Psoas muscle (tissue), 8 donors: ENCODE data around the gene CORO1A. TPM values are rescaled to one million over a fixed set of nuclear protein-coding genes. Genes with fewer than 3 reads are reported as not detected.
A peak's percentile ranks its signal among the peaks of the same experiment; 100 is the strongest.
"Not testable (repeated sequence)": the region's sequence is repeated elsewhere in the genome, so short reads cannot be mapped to it uniquely, and the experiment has no call there.

ENCODE experiments used
- ATAC-seq, 4 donors: fragments of 200-7000 bp; cut with Tn5 transposase; one replicate each; pipeline ENCODE4 v1.9.1; 2020; ENCODE audit warnings: moderate library complexity in 3 of 4, mild to moderate bottlenecking in 2 of 4
- DNase-seq, 2 donors: peaks; one replicate each; pipeline ENCODE4 v3.0.0-alpha.2; 2020
- H3K27ac ChIP-seq: fragments of 200-600 bp; one replicate; pipeline ENCODE4 v1.8.0; 2022
- H3K27me3 ChIP-seq, 3 donors: fragments of 200-600 bp in 1 of 3; one replicate each; pipeline versions ENCODE4 v1.6.1 to v1.8.0; 2013 to 2022; ENCODE audit warnings: low read length in 2 of 3, mild to moderate bottlenecking in 2 of 3, moderate library complexity in 1 of 3; ENCODE audit not compliant: insufficient read depth in 3 of 3
- H3K36me3 ChIP-seq, 2 donors: fragments of 200-600 bp in 1 of 2; one replicate each; pipeline versions ENCODE4 v1.6.1 to v1.8.0; 2013 to 2022; ENCODE audit warnings: low read depth in 1 of 2, mild to moderate bottlenecking in 1 of 2, moderate library complexity in 1 of 2; ENCODE audit not compliant: insufficient read depth in 1 of 2
- H3K4me1 ChIP-seq: fragments of 200-600 bp; one replicate; pipeline ENCODE4 v1.8.0; 2022
- H3K4me3 ChIP-seq: fragments of 200-600 bp; one replicate; pipeline ENCODE4 v1.8.0; 2022; ENCODE audit warnings: mild to moderate bottlenecking
- H3K9me3 ChIP-seq: fragments of 200-600 bp; one replicate; pipeline ENCODE4 v1.8.0; 2022
- CTCF ChIP-seq: fragments of 200-600 bp; IDR thresholded peaks from one replicate; pipeline ENCODE4 v1.8.0; 2022; ENCODE audit warnings: antibody characterized with exemption
- whole genome bisulfite sequencing, 3 donors: extraction: QIAGEN DNeasy Blood & Tissue Kit; methylation state at CpG; one replicate each; pipeline versions ENCODE4 v1.1.6 to v1.1.7; 2013; 5-methylcytosine and 5-hydroxymethylcytosine counted together
- intact Hi-C, 2 donors: fragments of 100-400 bp; cut with DNase I; formaldehyde crosslinking; loops; one replicate each; pipeline versions ENCODE4 v1.11.0 to v1.14.2; 2022
- polyA plus RNA-seq, 3 donors: library from polyadenylated mRNA; stranded (reverse); fragments of 200-250 nt; gene quantifications; one replicate each; pipeline ENCODE4 v1.2.3, GENCODE V29; 2013
- total RNA-seq, 4 donors: library from RNA; stranded (reverse); fragmentation: NEBNext Ultra II Directional in 2 of 4; extraction: Animal tissue kit (Norgen Biotek cat#: 25700) in 2 of 4; gene quantifications; one replicate each; pipeline versions ENCODE4 v1.2.1 to v1.2.4, GENCODE V29; 2021 to 2023
- donor health status: healthy with polysubstance abuse.
- donor health status: DM: no; HTN: no; CAD: no; lungs with moderate emphysema.
- donor health status: Bipolar disorder and iron deficiency.
- donor health status: healthy.
- donor health status: DM: yes; HTN: yes; CAD: no.
- donor health status: DM: no; HTN: no; CAD: no.
- donor health status: DM: no; HTN: no; CAD: no.
- donor health status: DM: yes; HTN: yes; CAD: no.

The CORO1A gene
- total and polyA plus RNA-seq, 7 donors, result 2.7 to 6.8 (median 5.9) TPM

GRCh38 chr16:30170145-30170544 is 13.3 kb upstream of the CORO1A start:
- H3K9me3 ChIP-seq, intact Hi-C loops, DNase-seq, H3K36me3 ChIP-seq, H3K27ac ChIP-seq, ATAC-seq, H3K27me3 ChIP-seq, H3K4me3 ChIP-seq, H3K4me1 ChIP-seq: not testable (repeated sequence)
- WGBS, 3 donors, result 49 to 80% (median 74%) methylated on average over 11 to 17 of the region's 31 CpGs

DNA sequence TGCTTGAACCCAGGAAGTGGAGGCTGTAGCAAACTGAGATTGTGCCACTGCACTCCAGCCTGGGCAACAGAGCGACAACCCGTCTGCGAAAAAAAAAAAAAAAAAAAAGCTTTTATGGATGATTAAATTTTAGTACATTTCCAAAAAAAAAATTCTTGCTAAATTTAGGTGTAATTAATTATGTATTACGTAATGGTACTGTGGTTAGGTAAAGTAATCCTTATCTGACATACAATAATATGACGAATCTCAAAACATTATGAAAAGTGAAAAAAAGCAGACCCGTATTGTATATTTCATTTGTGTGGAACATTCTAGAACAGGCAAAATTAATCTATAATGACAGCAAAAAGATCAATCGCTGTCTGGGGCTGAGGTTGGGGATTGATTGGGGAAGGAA is 10.3 kb upstream of the CORO1A start:
- H3K4me1 ChIP-seq, result no peaks in the 10 kb centered on the region
- WGBS, 3 donors, result 80 to 90% (median 87%) methylated on average over 7 of the region's 7 CpGs
- DNase-seq, result no peak
- no peaks in the 10 kb centered on the region for H3K9me3 ChIP-seq
- H3K27me3 ChIP-seq, result no peaks in the 10 kb centered on the region
- no peaks in the 10 kb centered on the region for H3K36me3 ChIP-seq
- no peak for TF ChIP-seq CTCF
- ATAC-seq, result no peak
- H3K27ac ChIP-seq, result no peak overlapping the region
- no peak overlapping the region for H3K4me3 ChIP-seq
- intact Hi-C loops, result no loop called here

DNA sequence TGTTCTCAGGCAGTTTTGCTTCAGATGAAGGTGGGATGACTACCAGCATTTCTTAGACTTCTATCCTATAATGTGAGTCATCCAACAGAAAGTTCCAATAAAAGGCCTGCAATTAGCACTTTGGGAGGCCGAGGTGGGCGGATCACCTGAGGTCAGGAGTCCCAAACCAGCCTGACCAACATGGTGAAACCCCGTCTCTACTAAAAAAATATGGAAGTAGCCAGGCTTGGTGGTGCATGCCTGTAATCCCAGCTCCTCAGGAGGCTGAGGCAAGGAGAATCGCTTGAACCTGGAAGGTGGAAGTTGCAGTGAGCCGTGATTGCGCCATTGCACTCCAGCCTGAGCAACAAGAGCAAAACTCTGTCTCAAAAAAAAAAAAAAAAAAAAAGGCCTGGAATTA is 6.5 kb upstream of the CORO1A start:
- H3K27me3 ChIP-seq, H3K9me3 ChIP-seq, H3K27ac ChIP-seq, H3K36me3 ChIP-seq, H3K4me3 ChIP-seq, intact Hi-C loops, ATAC-seq, H3K4me1 ChIP-seq: not testable (repeated sequence)
- 82 to 89% (median 84%) methylated on average over 6 of the region's 6 CpGs for WGBS, 3 donors
- DNase-seq, result peak in 1 of 2 donors; percentile 21

GRCh38 chr16:30179195-30179594 is 4.2 kb upstream of the CORO1A start:
- WGBS, 3 donors, result 85 to 91% (median 89%) methylated on average over 4 of the region's 4 CpGs
- no peaks in the 10 kb centered on the region for H3K27me3 ChIP-seq
- no peak for ATAC-seq
- H3K36me3 ChIP-seq, result no peaks in the 10 kb centered on the region
- no peak for DNase-seq
- peaks cover 4% of the 10 kb centered on the region for H3K4me1 ChIP-seq
- no peak overlapping the region for H3K27ac ChIP-seq
- intact Hi-C loops, result no loop called here
- TF ChIP-seq CTCF, result no peak
- no peaks in the 10 kb centered on the region for H3K9me3 ChIP-seq
- no peak overlapping the region for H3K4me3 ChIP-seq

DNA sequence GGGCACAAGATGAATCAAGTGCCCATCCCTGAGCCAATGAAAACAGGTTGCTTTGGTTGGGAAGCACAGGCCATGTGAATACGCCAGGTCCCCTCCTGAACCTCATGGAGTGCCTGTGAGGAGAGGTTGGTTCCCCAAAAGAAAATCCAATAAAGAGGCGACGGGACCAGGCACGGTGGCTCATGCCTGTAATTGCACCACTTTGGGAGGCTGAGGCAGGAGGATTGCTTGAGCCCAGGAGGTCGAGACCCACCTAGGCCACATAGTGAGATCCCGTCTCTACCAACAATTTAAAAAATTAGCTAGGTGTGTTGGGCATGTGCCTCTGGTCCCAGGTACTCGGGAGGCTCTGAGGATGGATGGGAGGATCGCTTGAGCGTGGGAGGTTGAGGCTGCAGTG is 3.5 kb upstream of the CORO1A start:
- H3K9me3 ChIP-seq, result no peaks in the 10 kb centered on the region
- intact Hi-C loops, result loop anchor here in 1 of 2 donors (5.0 kb wide), 3 partner anchors 58 to 138 kb away; partner anchors contain the start of genes MAPK3 and YPEL3
- 92 to 93% (median 93%) methylated on average over 9 of the region's 9 CpGs for WGBS, 3 donors
- ATAC-seq (no peak), DNase-seq (peak in 1 of 2 donors; percentile 26)
- TF ChIP-seq CTCF, result no peak
- H3K27ac ChIP-seq, result no peak overlapping the region
- no peaks in the 10 kb centered on the region for H3K36me3 ChIP-seq
- H3K27me3 ChIP-seq, result no peaks in the 10 kb centered on the region
- H3K4me3 ChIP-seq, result no peak overlapping the region
- H3K4me1 ChIP-seq, result peaks cover 4% of the 10 kb centered on the region

- ATAC-seq, result no peak
- WGBS, 3 donors, result 59 to 77% (median 73%) methylated on average over 3 of the region's 3 CpGs
- peaks cover 4% of the 10 kb centered on the region for H3K4me1 ChIP-seq
- no peaks in the 10 kb centered on the region for H3K27me3 ChIP-seq
- no peak for TF ChIP-seq CTCF
- no peak overlapping the region for H3K27ac ChIP-seq
- H3K4me3 ChIP-seq, result no peak overlapping the region
- no peaks in the 10 kb centered on the region for H3K36me3 ChIP-seq
- peak in 1 of 2 donors; percentile 33 for DNase-seq
- H3K9me3 ChIP-seq, result no peaks in the 10 kb centered on the region
- intact Hi-C loops, result loop anchor here in 1 of 2 donors (5.0 kb wide), 3 partner anchors 58 to 138 kb away; partner anchors contain the start of genes MAPK3 and YPEL3
Measured at GRCh38 chr16:30180741-30181140, 2.7 kb upstream of the CORO1A start.
